ENCODE results near the gene CDY2B.
"Not testable (repeated sequence)": the region's sequence is repeated elsewhere in the genome, so short reads cannot be mapped to it uniquely, and the experiment has no call there.

DNA sequence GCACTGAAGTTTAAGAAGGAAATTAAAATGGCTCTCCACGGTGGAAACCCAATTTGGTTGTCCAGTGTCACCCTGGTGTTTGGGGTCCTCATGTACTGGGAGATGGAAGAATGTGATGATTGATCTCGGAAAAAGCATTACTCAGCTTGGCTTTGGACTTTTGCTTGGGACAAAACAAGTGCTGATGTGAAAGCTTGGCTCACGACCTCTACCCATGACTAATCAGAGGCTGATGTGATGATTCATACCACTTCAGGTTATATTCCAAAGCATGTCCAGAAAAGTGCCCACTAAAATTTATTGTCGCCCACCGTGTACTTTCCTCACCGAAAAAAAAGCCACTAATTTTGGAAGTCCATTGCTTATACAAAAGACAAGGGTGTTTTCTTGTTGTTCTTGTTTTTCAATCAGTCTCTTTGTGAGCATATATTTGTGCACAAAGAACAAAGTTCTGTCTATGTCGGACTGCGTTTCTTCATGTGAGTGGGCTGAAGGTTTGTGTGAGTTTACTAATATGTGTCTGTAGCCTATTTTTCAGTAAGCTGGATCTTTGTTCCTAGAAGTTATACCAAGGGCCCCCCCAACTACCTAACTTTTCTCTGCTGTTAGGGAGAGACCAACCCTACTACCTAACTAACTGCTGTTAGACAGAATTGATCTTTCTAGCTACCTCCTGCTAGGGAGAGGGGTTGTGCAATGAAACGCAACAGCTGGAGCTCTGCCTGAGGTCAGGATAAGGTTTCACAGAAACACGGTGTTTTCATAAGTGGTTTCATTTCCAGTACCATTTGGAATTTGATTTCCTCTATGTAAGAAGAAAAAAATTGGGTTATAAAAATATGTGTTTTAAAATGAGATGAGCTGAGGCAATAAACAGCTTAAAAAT is 22.8 kb downstream of the CDY2B start:
- TF ChIP-seq POLR2A, EP300 (IDR thresholded peaks at IDR 0.05): not testable (repeated sequence)
- TF ChIP-seq, protein P1, sequence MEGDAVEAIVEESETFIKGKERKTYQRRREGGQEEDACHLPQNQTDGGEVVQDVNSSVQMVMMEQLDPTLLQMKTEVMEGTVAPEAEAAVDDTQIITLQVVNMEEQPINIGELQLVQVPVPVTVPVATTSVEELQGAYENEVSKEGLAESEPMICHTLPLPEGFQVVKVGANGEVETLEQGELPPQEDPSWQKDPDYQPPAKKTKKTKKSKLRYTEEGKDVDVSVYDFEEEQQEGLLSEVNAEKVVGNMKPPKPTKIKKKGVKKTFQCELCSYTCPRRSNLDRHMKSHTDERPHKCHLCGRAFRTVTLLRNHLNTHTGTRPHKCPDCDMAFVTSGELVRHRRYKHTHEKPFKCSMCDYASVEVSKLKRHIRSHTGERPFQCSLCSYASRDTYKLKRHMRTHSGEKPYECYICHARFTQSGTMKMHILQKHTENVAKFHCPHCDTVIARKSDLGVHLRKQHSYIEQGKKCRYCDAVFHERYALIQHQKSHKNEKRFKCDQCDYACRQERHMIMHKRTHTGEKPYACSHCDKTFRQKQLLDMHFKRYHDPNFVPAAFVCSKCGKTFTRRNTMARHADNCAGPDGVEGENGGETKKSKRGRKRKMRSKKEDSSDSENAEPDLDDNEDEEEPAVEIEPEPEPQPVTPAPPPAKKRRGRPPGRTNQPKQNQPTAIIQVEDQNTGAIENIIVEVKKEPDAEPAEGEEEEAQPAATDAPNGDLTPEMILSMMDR (IDR thresholded peaks at IDR 0.05), result not testable (repeated sequence)

All from ovary (tissue), 3 donors.